Natural killer cell treated with Interleukin-12 subunit alpha and Interleukin-12 subunit beta and Interleukin-15 and Interleukin-18, amount 100 ng/mL, for 72 hours (primary cell): ENCODE data around the gene NUP133. TPM values are rescaled to one million over a fixed set of nuclear protein-coding genes. Genes with fewer than 3 reads are reported as not detected.
"Not testable (repeated sequence)": the region's sequence is repeated elsewhere in the genome, so short reads cannot be mapped to it uniquely, and the experiment has no call there.

Experiments
- ATAC-seq, 2 donors: fragments of 150-1000 bp; cut with Tn5 transposase in 1 of 2; sonication (Bioruptor Pico), chemical (Tn5 transposase) in 1 of 2; 2 replicates each; pipeline ENCODE4 v1.10.0; 2021
- DNase-seq: peaks from one replicate; pipeline ENCODE4 v3.0.0; 2022; ENCODE audit warnings: low spot score
- H3K27ac Mint-ChIP-seq, 2 donors: 1 replicate in 1 of 2; 2 replicates in 1 of 2; pipeline ENCODE4 v1.8.0; 2022; ENCODE audit warnings: mixed read lengths in 2 of 2, mild to moderate bottlenecking in 1 of 2, moderate library complexity in 1 of 2
- H3K27me3 Mint-ChIP-seq, 2 donors: 1 replicate in 1 of 2; 2 replicates in 1 of 2; pipeline ENCODE4 v1.8.0; 2022; ENCODE audit warnings: mixed read lengths in 2 of 2
- H3K36me3 Mint-ChIP-seq: one replicate; pipeline ENCODE4 v1.8.0; 2022; ENCODE audit warnings: mixed read lengths
- H3K4me1 Mint-ChIP-seq, 2 donors: 1 replicate in 1 of 2; 2 replicates in 1 of 2; pipeline ENCODE4 v1.8.0; 2022; ENCODE audit warnings: low read depth in 2 of 2, mixed read lengths in 2 of 2, mild to moderate bottlenecking in 1 of 2
- H3K4me3 Mint-ChIP-seq: one replicate; pipeline ENCODE4 v1.8.0; 2022; ENCODE audit warnings: mixed read lengths
- H3K9me3 Mint-ChIP-seq: 2 replicates; pipeline ENCODE4 v1.8.0; 2022; ENCODE audit warnings: mixed read lengths
- total RNA-seq, 2 donors: library from RNA; stranded (reverse); gene quantifications; one replicate each; pipeline ENCODE4 v1.2.3, GENCODE V29; 2022

Gene NUP133
- total RNA-seq, 2 donors from 2014 or later: 41.4 to 47.9 TPM

- H3K9me3 Mint-ChIP-seq: no peaks in the 10 kb centered on the region
- H3K27me3 Mint-ChIP-seq: no peaks in the 10 kb centered on the region
- peaks cover 3 to 5% of the 10 kb centered on the region in 2 donors for H3K4me1 Mint-ChIP-seq
- no peak for ATAC-seq
- DNase-seq: no peak
- peaks cover 24% of the 10 kb centered on the region for H3K36me3 Mint-ChIP-seq
- peak overlapping the region in 1 of 2 donors; percentile 1 for H3K27ac Mint-ChIP-seq
- no peak overlapping the region for H3K4me3 Mint-ChIP-seq
Observed at GRCh38 chr1:229485318-229485717, 22.8 kb downstream of the NUP133 start.

GRCh38 chr1:229482511-229482910, 25.6 kb downstream of the NUP133 start:
- no peaks in the 10 kb centered on the region for H3K27me3 Mint-ChIP-seq
- no peak overlapping the region for H3K4me3 Mint-ChIP-seq
- ATAC-seq (no peak), DNase-seq (no peak)
- peaks cover 36% of the 10 kb centered on the region for H3K36me3 Mint-ChIP-seq
- H3K4me1 Mint-ChIP-seq: peaks cover 16 to 17% of the 10 kb centered on the region in 2 donors
- no peaks in the 10 kb centered on the region for H3K9me3 Mint-ChIP-seq
- no peak overlapping the region for H3K27ac Mint-ChIP-seq

- ATAC-seq: peak in 1 of 2 donors; percentile 64
- Mint-ChIP-seq H3K4me1 (peaks cover 16 to 17% of the 10 kb centered on the region in 2 donors), H3K36me3 (peaks cover 31% of the 10 kb centered on the region), H3K27ac (peak overlapping the region in 1 of 2 donors; percentile 19), H3K9me3 (no peaks in the 10 kb centered on the region), H3K4me3 (no peak overlapping the region), H3K27me3 (no peaks in the 10 kb centered on the region)
- no peak for DNase-seq
Observed at GRCh38 chr1:229480495-229480894, 27.6 kb downstream of the NUP133 start.

- Mint-ChIP-seq H3K4me3 (no peak overlapping the region), H3K27ac (peak overlapping the region in 1 of 2 donors; percentile 19), H3K36me3 (peaks cover 30% of the 10 kb centered on the region), H3K27me3 (no peaks in the 10 kb centered on the region), H3K4me1 (peaks cover 16 to 17% of the 10 kb centered on the region in 2 donors), H3K9me3 (no peaks in the 10 kb centered on the region)
- no peak for DNase-seq
- no peak for ATAC-seq
Observed at GRCh38 chr1:229479660-229480399, 28.3 kb downstream of the NUP133 start.

- no peak for DNase-seq
- peaks cover 16 to 17% of the 10 kb centered on the region in 2 donors for H3K4me1 Mint-ChIP-seq
- peaks cover 37% of the 10 kb centered on the region for H3K36me3 Mint-ChIP-seq
- no peak overlapping the region for H3K27ac Mint-ChIP-seq
- no peak overlapping the region for H3K4me3 Mint-ChIP-seq
- H3K27me3 Mint-ChIP-seq: no peaks in the 10 kb centered on the region
- ATAC-seq: no peak
- no peaks in the 10 kb centered on the region for H3K9me3 Mint-ChIP-seq
Observed at GRCh38 chr1:229478852-229479251, 29.3 kb downstream of the NUP133 start.

GRCh38 chr1:229475859-229476258, 32.3 kb downstream of the NUP133 start:
- not testable (repeated sequence) for ATAC-seq, H3K4me3 Mint-ChIP-seq, H3K27me3 Mint-ChIP-seq, H3K9me3 Mint-ChIP-seq, H3K27ac Mint-ChIP-seq, DNase-seq
- Mint-ChIP-seq H3K36me3 (peaks cover 30% of the 10 kb centered on the region), H3K4me1 (peaks cover 13% of the 10 kb centered on the region in 2 donors)

- H3K36me3 Mint-ChIP-seq: peaks cover 30% of the 10 kb centered on the region
- no peak overlapping the region for H3K27ac Mint-ChIP-seq
- ATAC-seq: no peak
- H3K4me1 Mint-ChIP-seq: peaks cover 4 to 6% of the 10 kb centered on the region in 2 donors
- no peak overlapping the region for H3K4me3 Mint-ChIP-seq
- no peak for DNase-seq
- H3K9me3 Mint-ChIP-seq: no peaks in the 10 kb centered on the region
- H3K27me3 Mint-ChIP-seq: no peaks in the 10 kb centered on the region
Observed at GRCh38 chr1:229474509-229474908, 33.6 kb downstream of the NUP133 start.

- H3K4me3 Mint-ChIP-seq: no peak overlapping the region
- no peaks in the 10 kb centered on the region for H3K4me1 Mint-ChIP-seq
- H3K9me3 Mint-ChIP-seq: no peaks in the 10 kb centered on the region
- H3K27ac Mint-ChIP-seq: no peak overlapping the region
- no peak for DNase-seq
- ATAC-seq: no peak
- no peaks in the 10 kb centered on the region for H3K27me3 Mint-ChIP-seq
- H3K36me3 Mint-ChIP-seq: peaks cover 44% of the 10 kb centered on the region
Observed at GRCh38 chr1:229471175-229471574, 37.0 kb downstream of the NUP133 start.

GRCh38 chr1:229470406-229471043, 37.6 kb downstream of the NUP133 start:
- Mint-ChIP-seq H3K4me3 (no peak overlapping the region), H3K36me3 (peaks cover 44% of the 10 kb centered on the region), H3K27me3 (no peaks in the 10 kb centered on the region), H3K9me3 (no peaks in the 10 kb centered on the region), H3K27ac (no peak overlapping the region), H3K4me1 (no peaks in the 10 kb centered on the region)
- DNase-seq: no peak
- no peak for ATAC-seq

GRCh38 chr1:229466887-229467286, 41.3 kb downstream of the NUP133 start:
- no peaks in the 10 kb centered on the region for H3K27me3 Mint-ChIP-seq
- no peak overlapping the region for H3K27ac Mint-ChIP-seq
- DNase-seq (no peak), ATAC-seq (no peak)
- no peaks in the 10 kb centered on the region for H3K9me3 Mint-ChIP-seq
- H3K4me3 Mint-ChIP-seq: no peak overlapping the region
- H3K36me3 Mint-ChIP-seq: peaks cover 47% of the 10 kb centered on the region
- H3K4me1 Mint-ChIP-seq: no peaks in the 10 kb centered on the region

- Mint-ChIP-seq H3K36me3 (peaks cover 40% of the 10 kb centered on the region), H3K4me1 (no peaks in the 10 kb centered on the region), H3K4me3 (no peak overlapping the region), H3K9me3 (no peaks in the 10 kb centered on the region), H3K27ac (no peak overlapping the region), H3K27me3 (no peaks in the 10 kb centered on the region)
- ATAC-seq (no peak), DNase-seq (no peak)
Observed at GRCh38 chr1:229464672-229465071, 43.5 kb downstream of the NUP133 start.

- no peak for ATAC-seq
- H3K27ac Mint-ChIP-seq: no peak overlapping the region
Observed at GRCh38 chr1:229461032-229461668, 47.0 kb downstream of the NUP133 start.

GRCh38 chr1:229459815-229460214, 48.3 kb downstream of the NUP133 start:
- DNase-seq: no peak
- H3K27me3 Mint-ChIP-seq: no peaks in the 10 kb centered on the region
- H3K27ac Mint-ChIP-seq: no peak overlapping the region
- ATAC-seq: no peak
- peaks cover 7 to 10% of the 10 kb centered on the region in 2 donors for H3K4me1 Mint-ChIP-seq
- H3K4me3 Mint-ChIP-seq: no peak overlapping the region
- peaks cover 17% of the 10 kb centered on the region for H3K36me3 Mint-ChIP-seq
- H3K9me3 Mint-ChIP-seq: no peaks in the 10 kb centered on the region

More at GRCh38 chr1:229461032-229461668, 47.0 kb downstream of the NUP133 start:
- Mint-ChIP-seq H3K9me3 (no peaks in the 10 kb centered on the region), H3K27me3 (no peaks in the 10 kb centered on the region), H3K4me1 (peaks cover 4 to 7% of the 10 kb centered on the region in 2 donors), H3K4me3 (no peak overlapping the region), H3K36me3 (peaks cover 22% of the 10 kb centered on the region)
- DNase-seq: no peak

- H3K4me1 Mint-ChIP-seq: peaks cover 7 to 10% of the 10 kb centered on the region in 2 donors
Observed at GRCh38 chr1:229457436-229457835, 50.7 kb downstream of the NUP133 start.

More at GRCh38 chr1:229457436-229457835, 50.7 kb downstream of the NUP133 start:
- H3K4me3 Mint-ChIP-seq: no peak overlapping the region
- no peaks in the 10 kb centered on the region for H3K27me3 Mint-ChIP-seq
- H3K27ac Mint-ChIP-seq: no peak overlapping the region
- DNase-seq (no peak), ATAC-seq (no peak)
- no peaks in the 10 kb centered on the region for H3K9me3 Mint-ChIP-seq
- peaks cover 6% of the 10 kb centered on the region for H3K36me3 Mint-ChIP-seq
